Activated CD8-positive, alpha-beta T cell treated with anti-CD3 and anti-CD28 coated beads, Interleukin-2, amount 10 ng/mL, durations not matched to agents 7 days and 5 days (primary cell): ENCODE data around the gene FBXL22. TPM values are rescaled to one million over a fixed set of nuclear protein-coding genes. Genes with fewer than 3 reads are reported as not detected.

Source experiments
- ATAC-seq: fragments of 150-1000 bp; cut with Tn5 transposase; one replicate; pipeline ENCODE4 v1.10.0; 2021; ENCODE audit warnings: moderate library complexity
- CTCF ChIA-PET: fragments of 350-600 bp; sonication (Branson Sonifier 250); formaldehyde crosslinking; loops from one replicate; lab custom pipeline; 2021; ENCODE audit warnings: antibody characterized with exemption; lab: Charles Lee
- POLR2A ChIA-PET: fragments of 350-600 bp; sonication (Branson Sonifier 250); formaldehyde crosslinking; loops from one replicate; lab custom pipeline; 2021; ENCODE audit warnings: antibody characterized with exemption; lab: Charles Lee
- DNase-seq: peaks from one replicate; pipeline ENCODE4 v3.0.0-alpha.2; 2020
- H3K27ac Mint-ChIP-seq: one replicate; pipeline ENCODE4 v1.8.0; 2021; ENCODE audit warnings: mild to moderate bottlenecking, mixed read lengths
- H3K27me3 Mint-ChIP-seq: one replicate; pipeline ENCODE4 v1.8.0; 2021; ENCODE audit warnings: low read depth, mixed read lengths
- H3K36me3 Mint-ChIP-seq: one replicate; pipeline ENCODE4 v1.8.0; 2021; ENCODE audit warnings: low read depth, mixed read lengths
- H3K4me1 Mint-ChIP-seq: one replicate; pipeline ENCODE4 v1.8.0; 2021; ENCODE audit warnings: low read depth, mixed read lengths
- H3K4me3 Mint-ChIP-seq: one replicate; pipeline ENCODE4 v1.8.0; 2021; ENCODE audit warnings: mild to moderate bottlenecking, mixed read lengths
- H3K9me3 Mint-ChIP-seq: one replicate; pipeline ENCODE4 v1.8.0; 2022; ENCODE audit warnings: mixed read lengths; ENCODE audit not compliant: insufficient read depth
- total RNA-seq, 2 experiments: library from RNA; stranded (reverse); gene quantifications; one replicate each; pipeline ENCODE4 v1.2.3, GENCODE V29; 2021

FBXL22 gene
- total RNA-seq, 2 experiments from 2014 or later = 0.66 to 1.4 TPM

DNA sequence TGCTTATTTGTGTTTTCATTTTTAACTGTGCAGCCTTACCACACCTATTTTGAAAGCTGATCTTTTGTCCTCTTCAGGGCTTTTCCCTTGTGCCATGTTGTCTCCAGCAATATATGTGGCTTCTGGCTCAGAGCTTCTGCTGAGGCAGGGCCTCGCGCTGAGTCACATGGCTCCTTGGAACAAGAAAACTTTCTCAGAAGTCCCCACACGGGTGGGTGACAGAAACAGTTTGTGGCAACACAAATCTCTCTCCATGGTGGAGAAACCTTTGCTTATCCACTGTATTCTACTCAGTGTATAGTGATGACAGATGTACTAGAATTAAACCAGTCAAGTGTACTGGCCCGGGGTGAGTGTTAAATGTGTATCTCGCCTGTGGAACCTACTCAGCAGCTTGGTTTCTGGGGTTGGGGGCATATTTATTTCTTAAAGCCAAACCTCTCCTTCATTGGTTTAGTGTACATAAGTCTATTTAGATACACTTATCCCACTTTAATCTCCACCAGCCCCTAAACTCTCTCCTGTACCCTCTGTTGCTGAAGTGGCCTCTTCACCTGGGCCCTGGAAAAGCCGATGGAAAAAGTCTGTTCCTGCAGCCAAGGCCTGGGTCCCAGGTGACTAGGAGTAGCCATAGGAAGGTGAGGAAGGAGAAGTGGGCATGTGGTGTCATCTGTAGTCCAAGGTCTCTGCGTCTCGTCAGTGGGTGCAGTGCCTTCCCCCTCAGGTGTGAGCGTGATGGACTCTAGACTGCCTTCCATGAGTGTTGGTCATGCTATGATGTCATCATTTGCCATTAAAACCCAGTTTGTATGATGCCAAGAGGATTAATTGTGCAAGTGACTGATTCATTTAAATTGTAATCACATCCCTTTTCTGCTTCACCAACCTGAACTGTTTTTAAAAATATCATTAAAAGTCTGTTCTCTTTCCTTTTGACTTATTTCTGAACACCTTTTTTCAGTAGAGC, 3.2 kb upstream of the FBXL22 start:
- H3K36me3 Mint-ChIP-seq = peaks cover 51% of the 10 kb centered on the region
- no peaks in the 10 kb centered on the region for H3K27me3 Mint-ChIP-seq
- H3K9me3 Mint-ChIP-seq = no peaks in the 10 kb centered on the region
- ChIA-PET POLR2A (no interaction called here), CTCF (interaction anchor here (0.6 to 2.0 kb wide), 5 partner anchors 8 to 453 kb away, joined by 3 to 7 read pairs (median 3); no protein-coding TSS in a partner anchor)
- peaks cover 59% of the 10 kb centered on the region for H3K4me1 Mint-ChIP-seq
- ATAC-seq = no peak
- H3K4me3 Mint-ChIP-seq = no peak overlapping the region
- no peak overlapping the region for H3K27ac Mint-ChIP-seq
- no peak for DNase-seq

DNA sequence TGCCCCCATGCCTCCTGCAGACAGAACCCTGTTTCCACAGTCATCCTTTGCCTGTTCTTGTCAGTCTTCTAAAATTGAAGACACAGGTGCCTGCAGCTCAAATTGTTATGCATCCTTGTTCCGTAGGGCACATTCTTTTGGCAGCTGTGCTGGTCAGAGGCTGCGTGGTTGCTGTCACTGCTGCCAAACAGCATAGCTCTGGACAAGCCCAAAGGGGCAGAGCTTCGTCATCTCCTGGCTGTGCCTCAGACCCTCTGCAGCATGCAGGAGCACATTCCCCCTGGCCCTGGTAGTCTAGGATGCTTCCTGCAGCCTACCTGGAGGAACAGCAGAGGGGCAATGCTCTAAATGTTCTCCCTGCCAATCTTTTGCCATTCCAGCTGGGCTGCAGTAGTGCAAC, 2.1 kb upstream of the FBXL22 start:
- no peak overlapping the region for H3K4me3 Mint-ChIP-seq
- DNase-seq (no peak), ATAC-seq (no peak)
- POLR2A ChIA-PET = no interaction called here
- H3K27ac Mint-ChIP-seq = no peak overlapping the region
- peaks cover 40% of the 10 kb centered on the region for H3K36me3 Mint-ChIP-seq
- H3K4me1 Mint-ChIP-seq = peaks cover 70% of the 10 kb centered on the region
- no peaks in the 10 kb centered on the region for H3K9me3 Mint-ChIP-seq
- CTCF ChIA-PET = interaction anchor here (0.7 to 2.4 kb wide), 6 partner anchors 9 to 473 kb away, joined by 3 to 16 read pairs (median 3); no protein-coding TSS in a partner anchor
- H3K27me3 Mint-ChIP-seq = no peaks in the 10 kb centered on the region

DNA sequence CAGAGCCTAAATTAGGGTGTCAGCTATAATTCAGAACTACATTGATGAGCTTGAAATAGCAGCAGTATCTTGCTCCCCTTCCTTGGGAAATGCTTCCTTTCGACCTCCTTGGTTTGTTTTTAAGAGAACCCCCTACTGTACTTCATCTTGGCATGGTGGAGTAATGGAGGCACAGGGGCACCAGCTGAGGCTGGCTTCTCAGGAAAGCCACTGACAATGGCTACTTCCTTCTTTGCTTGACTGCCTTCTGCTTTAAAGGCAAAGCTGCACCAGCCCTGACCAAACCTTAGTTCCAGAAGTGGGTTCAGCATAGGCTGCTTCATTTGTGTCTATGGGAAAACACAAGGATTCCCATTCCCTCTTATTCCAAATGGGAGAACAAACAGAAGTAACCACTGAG, 1.5 kb upstream of the FBXL22 start:
- peaks cover 36% of the 10 kb centered on the region for H3K36me3 Mint-ChIP-seq
- ChIA-PET CTCF (interaction anchor here (1.0 to 2.4 kb wide), 7 partner anchors 10 to 472 kb away, joined by 3 to 16 read pairs (median 4); partner anchors contain the start of genes DAPK2 and USP3), POLR2A (no interaction called here)
- no peaks in the 10 kb centered on the region for H3K9me3 Mint-ChIP-seq
- DNase-seq = no peak
- H3K4me3 Mint-ChIP-seq = no peak overlapping the region
- no peak overlapping the region for H3K27ac Mint-ChIP-seq
- peaks cover 72% of the 10 kb centered on the region for H3K4me1 Mint-ChIP-seq
- no peaks in the 10 kb centered on the region for H3K27me3 Mint-ChIP-seq
- ATAC-seq = no peak

DNA sequence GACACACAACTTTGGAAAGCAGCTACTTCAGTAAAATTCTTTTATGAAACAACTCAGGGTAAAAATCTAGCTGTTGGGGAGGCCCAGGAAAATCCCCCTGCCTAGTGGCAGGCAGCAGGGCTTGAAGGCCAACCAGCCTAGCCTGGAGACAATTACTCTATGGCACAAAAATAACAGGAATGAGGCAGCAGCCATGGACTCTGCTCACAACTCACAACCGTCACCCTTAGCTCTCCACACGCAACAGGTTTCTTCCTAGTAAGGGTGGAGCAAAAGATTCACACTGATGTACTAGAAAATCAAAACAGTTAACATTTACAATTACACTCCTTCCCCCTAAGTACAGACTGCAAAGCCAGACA, 530 bp upstream of the FBXL22 start:
- ChIA-PET POLR2A (interaction anchor here (1.1 to 1.4 kb wide), 2 partner anchors 13 to 91 kb away, joined by 4 to 5 read pairs; no protein-coding TSS in a partner anchor), CTCF (interaction anchor here (0.7 to 2.4 kb wide), 6 partner anchors 13 to 450 kb away, joined by 3 to 16 read pairs (median 4); partner anchors contain the start of genes DAPK2 and USP3)
- H3K27ac Mint-ChIP-seq = peak overlapping the region; percentile 3
- peaks cover 29% of the 10 kb centered on the region for H3K36me3 Mint-ChIP-seq
- H3K27me3 Mint-ChIP-seq = no peaks in the 10 kb centered on the region
- ATAC-seq (no peak), DNase-seq (no peak)
- no peaks in the 10 kb centered on the region for H3K9me3 Mint-ChIP-seq
- no peak overlapping the region for H3K4me3 Mint-ChIP-seq
- H3K4me1 Mint-ChIP-seq = peaks cover 68% of the 10 kb centered on the region

DNA sequence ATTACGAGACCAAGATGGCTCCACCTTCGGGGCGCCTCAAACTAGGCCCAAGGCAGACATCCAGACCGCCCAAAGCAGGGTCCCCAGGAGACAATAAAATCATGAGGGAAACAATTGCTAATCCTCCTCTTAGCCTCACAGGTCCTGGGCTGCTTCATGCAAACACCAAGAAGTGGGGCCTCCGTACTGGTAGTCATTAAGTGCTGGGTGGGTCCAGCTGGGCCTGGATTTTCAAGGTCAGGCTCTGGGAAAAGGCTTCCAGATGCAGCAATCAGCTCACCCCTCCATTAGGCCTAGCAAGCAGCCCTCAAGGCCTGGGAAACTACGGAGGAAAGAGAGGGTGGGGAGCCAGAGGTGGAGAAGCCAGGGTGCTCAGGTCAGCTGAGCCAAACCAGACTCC, 634 bp downstream of the FBXL22 start:
- H3K27ac Mint-ChIP-seq = no peak overlapping the region
- CTCF ChIA-PET = interaction anchor here (1.7 to 4.7 kb wide), 7 partner anchors 9 to 137 kb away, joined by 4 to 43 read pairs (median 10); no protein-coding TSS in a partner anchor
- no peaks in the 10 kb centered on the region for H3K9me3 Mint-ChIP-seq

DNA sequence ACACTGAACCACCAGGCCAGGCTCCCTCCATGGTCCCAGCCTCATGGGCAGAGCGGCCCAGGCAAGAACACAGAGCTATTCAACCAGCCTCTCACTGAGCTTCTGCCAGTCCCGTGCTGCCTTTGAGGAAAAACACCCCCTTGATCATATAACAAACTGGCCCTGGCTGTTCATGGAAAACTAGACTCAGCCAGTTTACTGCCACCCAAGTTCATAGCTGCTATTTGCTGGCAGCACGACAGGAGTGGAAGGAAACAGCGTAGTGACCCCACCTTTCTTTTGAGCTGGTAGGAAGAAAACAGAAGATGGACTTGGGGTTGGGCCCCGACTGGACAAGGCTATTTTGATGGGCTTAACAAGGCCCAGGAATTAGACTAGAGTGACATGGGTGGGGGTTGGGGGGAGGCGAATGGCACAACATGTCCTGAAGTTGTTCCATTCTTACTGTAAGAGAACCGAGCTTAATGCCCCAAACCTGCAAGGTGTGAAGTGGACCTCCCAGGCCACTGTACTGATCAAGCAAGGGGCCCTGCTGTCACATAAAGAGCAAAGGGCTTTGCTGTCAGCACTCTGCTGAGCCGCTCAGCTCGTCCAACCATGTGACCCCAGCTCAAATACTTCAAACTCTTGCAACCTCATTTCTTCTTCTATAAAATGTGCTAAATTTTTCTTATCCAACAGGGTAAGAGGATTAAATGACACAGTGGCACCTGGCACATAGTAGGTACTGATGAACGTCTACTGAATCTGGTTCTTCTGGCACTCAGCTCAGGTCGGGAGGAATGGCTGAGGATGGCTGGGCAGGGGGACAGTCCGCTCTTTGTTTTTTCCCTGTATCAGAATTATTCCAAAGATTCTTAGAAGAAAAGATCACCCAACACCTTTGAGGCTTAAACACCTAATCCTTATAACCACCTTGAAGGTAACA, 1.6 kb downstream of the FBXL22 start:
- ChIA-PET CTCF (interaction anchor here (0.6 to 4.7 kb wide), 26 partner anchors 10 to 500 kb away, joined by 3 to 43 read pairs (median 4); no protein-coding TSS in a partner anchor), POLR2A (interaction anchor here (0.6 to 3.3 kb wide), 5 partner anchors 22 to 119 kb away, joined by 3 to 17 read pairs (median 3); partner anchors contain the start of gene USP3)
- DNase-seq (no peak), ATAC-seq (no peak)
- no peaks in the 10 kb centered on the region for H3K9me3 Mint-ChIP-seq
- H3K4me3 Mint-ChIP-seq = peak overlapping the region; percentile 81
- peaks cover 14% of the 10 kb centered on the region for H3K36me3 Mint-ChIP-seq
- peak overlapping the region; percentile 85 for H3K27ac Mint-ChIP-seq
- H3K4me1 Mint-ChIP-seq = peaks cover 67% of the 10 kb centered on the region
- peaks cover 3% of the 10 kb centered on the region for H3K27me3 Mint-ChIP-seq

More for the DNA sequence above, 634 bp downstream of the FBXL22 start:
- Mint-ChIP-seq H3K4me3 (no peak overlapping the region), H3K4me1 (peaks cover 70% of the 10 kb centered on the region), H3K36me3 (peaks cover 23% of the 10 kb centered on the region), H3K27me3 (peaks cover 3% of the 10 kb centered on the region)
- ATAC-seq (no peak), DNase-seq (no peak)
- POLR2A ChIA-PET = interaction anchor here (0.6 to 3.3 kb wide), 4 partner anchors 12 to 307 kb away, joined by 3 to 17 read pairs (median 4); partner anchors contain the start of gene USP3

DNA sequence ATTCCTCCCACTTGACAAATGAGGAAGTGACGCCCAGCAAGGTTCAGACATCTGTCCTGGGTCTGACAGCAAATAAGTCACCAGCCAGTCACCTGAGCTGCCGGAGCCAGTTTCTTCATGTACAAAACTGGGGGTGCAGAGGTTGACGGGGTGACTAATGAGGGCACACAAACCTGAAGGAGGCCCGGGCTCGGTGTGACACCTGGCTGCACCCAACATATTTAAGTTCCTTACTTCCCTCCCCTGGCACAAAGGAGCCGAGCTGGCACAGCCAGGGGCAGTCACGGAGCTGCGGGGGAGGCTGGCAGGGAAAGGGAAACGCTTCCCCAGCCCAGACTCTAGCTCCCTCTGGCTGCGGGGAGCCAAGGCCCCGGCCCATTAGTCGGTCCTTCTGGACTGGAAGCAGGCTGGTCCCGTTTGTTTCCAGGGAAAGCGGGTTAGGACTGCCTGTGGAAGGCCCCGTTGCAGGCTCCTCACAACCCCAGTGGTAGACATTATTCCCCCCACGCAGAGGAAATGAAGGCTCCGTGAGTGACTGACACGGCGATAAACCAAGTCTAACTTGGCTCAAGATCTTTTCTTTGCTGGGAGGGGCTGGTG, 2.3 kb downstream of the FBXL22 start:
- Mint-ChIP-seq H3K4me3 (peak overlapping the region; percentile 81), H3K36me3 (peaks cover 7% of the 10 kb centered on the region), H3K27ac (peak overlapping the region; percentile 85), H3K27me3 (peaks cover 3% of the 10 kb centered on the region), H3K4me1 (peaks cover 63% of the 10 kb centered on the region), H3K9me3 (no peaks in the 10 kb centered on the region)
- peak; percentile 50 for DNase-seq
- POLR2A ChIA-PET = interaction anchor here (0.6 to 3.3 kb wide), 8 partner anchors 11 to 119 kb away, joined by 3 to 17 read pairs (median 4); partner anchors contain the start of gene USP3
- ATAC-seq = no peak
- CTCF ChIA-PET = interaction anchor here (0.5 to 4.7 kb wide), 37 partner anchors 10 to 499 kb away, joined by 3 to 43 read pairs (median 4); no protein-coding TSS in a partner anchor

DNA sequence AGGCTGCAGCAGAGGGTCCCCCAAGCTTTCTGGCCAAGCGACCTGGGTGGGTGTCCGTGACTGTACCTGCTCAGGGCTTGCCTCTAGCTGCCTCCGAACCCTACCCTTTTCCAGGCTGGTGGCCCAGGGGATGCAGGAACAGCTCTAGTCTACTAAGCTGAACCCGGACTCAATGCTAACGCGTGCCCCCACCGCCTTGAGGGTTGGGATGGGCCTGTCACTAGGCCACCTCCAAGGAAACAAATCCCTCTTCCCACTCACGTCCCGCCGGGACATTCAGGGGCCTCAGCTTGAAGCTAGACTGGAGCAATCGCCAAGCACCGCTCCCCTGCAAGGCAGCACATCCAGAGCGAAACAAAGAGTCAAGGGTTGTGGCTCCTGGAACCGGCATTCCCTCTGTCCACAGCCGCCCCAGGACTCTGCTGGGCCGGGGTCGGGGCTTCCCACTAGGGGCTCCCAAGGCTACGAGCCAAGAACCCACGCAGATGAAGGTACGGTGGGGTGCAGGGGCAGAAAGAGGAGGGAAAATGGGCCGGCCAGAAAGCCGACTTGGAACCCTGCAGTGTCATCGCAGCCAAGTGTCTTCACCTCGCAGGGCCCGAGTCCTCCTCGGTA, 2.9 kb downstream of the FBXL22 start:
- Mint-ChIP-seq H3K27ac (peak overlapping the region; percentile 85), H3K36me3 (peaks cover 2% of the 10 kb centered on the region), H3K4me1 (peaks cover 63% of the 10 kb centered on the region), H3K9me3 (no peaks in the 10 kb centered on the region), H3K4me3 (peak overlapping the region; percentile 81), H3K27me3 (peaks cover 3% of the 10 kb centered on the region)
- DNase-seq (no peak), ATAC-seq (peak; percentile 6)
- ChIA-PET CTCF (interaction anchor here (0.5 to 4.7 kb wide), 33 partner anchors 11 to 498 kb away, joined by 3 to 43 read pairs (median 4); no protein-coding TSS in a partner anchor), POLR2A (interaction anchor here (0.6 to 3.3 kb wide), 12 partner anchors 10 to 397 kb away, joined by 3 to 17 read pairs (median 3); partner anchors contain the start of gene USP3)

DNA sequence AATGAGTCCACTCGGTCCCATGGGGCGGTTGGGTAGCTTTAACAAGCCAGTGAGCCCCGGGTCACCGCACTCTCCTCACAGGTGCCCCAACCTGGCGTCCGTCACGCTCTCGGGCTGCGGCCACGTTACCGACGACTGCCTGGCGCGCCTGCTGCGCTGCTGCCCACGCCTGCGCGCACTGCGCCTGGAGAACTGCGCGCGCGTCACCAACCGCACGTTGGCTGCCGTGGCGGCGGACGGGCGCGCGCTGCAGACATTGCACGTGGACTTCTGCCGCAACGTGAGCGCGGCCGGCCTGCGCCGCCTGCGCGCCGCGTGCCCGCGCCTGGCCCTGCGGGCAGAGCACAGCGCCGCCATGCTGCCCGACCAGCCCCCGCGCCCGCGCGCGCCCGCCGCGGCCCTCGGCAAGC, 3.4 kb downstream of the FBXL22 start:
- Mint-ChIP-seq H3K4me3 (peak overlapping the region; percentile 88), H3K27ac (peak overlapping the region; percentile 90), H3K36me3 (peaks cover 2% of the 10 kb centered on the region), H3K4me1 (peaks cover 63% of the 10 kb centered on the region), H3K27me3 (peaks cover 3% of the 10 kb centered on the region), H3K9me3 (no peaks in the 10 kb centered on the region)
- CTCF ChIA-PET = interaction anchor here (0.6 to 4.7 kb wide), 17 partner anchors 10 to 467 kb away, joined by 3 to 43 read pairs (median 5); no protein-coding TSS in a partner anchor
- POLR2A ChIA-PET = interaction anchor here (0.6 to 3.3 kb wide), 12 partner anchors 10 to 397 kb away, joined by 3 to 17 read pairs (median 3); partner anchors contain the start of gene USP3
- DNase-seq (peak; percentile 90), ATAC-seq (peak; percentile 81)
